K562 (cell line): Measurements from ENCODE around the gene CLDN7. TPM values are rescaled to one million over a fixed set of nuclear protein-coding genes. Genes with fewer than 3 reads are reported as not detected.
A peak's percentile ranks its signal among the peaks of the same experiment; 100 is the strongest.

Experiments
- CXXC5 ChIP-seq: fragments of 250-450 bp; sonication (Bioruptor Pico); IDR thresholded peaks from 2 replicates; pipeline ENCODE4 v1.8.0; 2022; ENCODE audit warnings: inconsistent platforms, mild to moderate bottlenecking, moderate library complexity
- EZH2 ChIP-seq: IDR thresholded peaks from 2 replicates; pipeline ENCODE4 v1.6.1; 2012; ENCODE audit warnings: low read depth, mild to moderate bottlenecking, inconsistent platforms, low read length, borderline replicate concordance
- GABPB1 ChIP-seq: sonication (generic); formaldehyde crosslinking; IDR thresholded peaks from 2 replicates; pipeline ENCODE4 v1.8.0; 2022; ENCODE audit warnings: mild to moderate bottlenecking, missing genetic modification reagents
- HLTF ChIP-seq: fragments of 450-650 bp; IDR thresholded peaks from 2 replicates; pipeline ENCODE4 v1.6.1; 2016
- JUND ChIP-seq, 2 experiments: IDR thresholded peaks; 2 replicates in 1 of 2; 3 replicates in 1 of 2; pipeline ENCODE4 v1.6.1; 2011; ENCODE audit warnings: borderline replicate concordance in 2 of 2, low read depth in 2 of 2, low read length in 2 of 2, improper control_type of control experiment in 1 of 2, missing biosample characterization in 1 of 2, missing genetic modification characterization in 1 of 2, missing genetic modification reagents in 1 of 2
- MCM3 ChIP-seq: fragments of 450-650 bp; IDR thresholded peaks from 2 replicates; pipeline ENCODE4 v1.6.1; 2016
- NFRKB ChIP-seq: fragments of 450-650 bp; IDR thresholded peaks from 2 replicates; pipeline ENCODE4 v1.6.1; 2016; ENCODE audit warnings: low read depth
- SRSF3 ChIP-seq: fragments of 200-400 bp; formaldehyde crosslinking; IDR thresholded peaks from 2 replicates; pipeline ENCODE4 v1.6.1; 2016; ENCODE audit warnings: mild to moderate bottlenecking, low read length, moderate library complexity; ENCODE audit not compliant: insufficient read depth
- ZNF143 ChIP-seq: sonication (generic); formaldehyde crosslinking; IDR thresholded peaks from 2 replicates; pipeline ENCODE4 v1.9.0; 2022; ENCODE audit warnings: mild to moderate bottlenecking, missing genetic modification reagents
- ZNF384 ChIP-seq: IDR thresholded peaks from 2 replicates; pipeline ENCODE4 v1.6.1; 2012; ENCODE audit warnings: low read depth, low read length, improper control_type of control experiment
- ZNF780A ChIP-seq: fragments of 250-450 bp; sonication (Bioruptor Pico); IDR thresholded peaks from 2 replicates; pipeline ENCODE4 v1.5.0; 2021; ENCODE audit warnings: mild to moderate bottlenecking
- polyA plus RNA-seq, 8 experiments: library from polyadenylated mRNA; depleted of rRNA in 4 of 8; stranded (reverse) in 5 of 8; unstranded in 3 of 8; fragments of >200 nt; fragmentation: Nextera tagmentation in 2 of 8; fragmentation: Illumina TruSeq in 1 of 8; extraction: Ambion mirVana in 2 of 8; extraction: Trizol in 1 of 8; gene quantifications; 2 replicates each; pipeline versions ENCODE4 v1.2.1 to v1.2.3, GENCODE V29; 2011 to 2014; ENCODE audit warnings: inconsistent platforms in 1 of 8, missing spikeins in 1 of 8
- total RNA-seq, 7 experiments: library from RNA; depleted of rRNA in 6 of 7; stranded (reverse); fragments of >200 nt in 6 of 7; fragmentation: Illumina TruSeq in 2 of 7; extraction: Trizol in 2 of 7; gene quantifications; 2 replicates each; pipeline versions ENCODE4 v1.2.1 to v1.2.3, GENCODE V29; 2011 to 2021; ENCODE audit warnings: low replicate concordance in 1 of 7
- TF ChIP-seq, protein P1 (sequence below): fragments of 450-650 bp; formaldehyde crosslinking; IDR thresholded peaks from 2 replicates; pipeline ENCODE4 v1.4.0; 2020; ENCODE audit warnings: mild to moderate bottlenecking, moderate library complexity
- TF ChIP-seq, protein P2 (sequence below): IDR thresholded peaks from 2 replicates; pipeline ENCODE4 v1.6.1; 2011; ENCODE audit warnings: borderline replicate concordance, low read depth, mild to moderate bottlenecking, moderate library complexity, low read length; ENCODE audit not compliant: insufficient read depth, poor library complexity, severe bottlenecking
- TF ChIP-seq, protein P3 (sequence below): fragments of 250-450 bp; sonication (Bioruptor Pico); IDR thresholded peaks from 2 replicates; pipeline ENCODE4 v1.9.0; 2021; ENCODE audit warnings: mild to moderate bottlenecking
- TF ChIP-seq, protein P4 (sequence below), 2 experiments: fragments of 450-650 bp; conservative IDR thresholded peaks; 2 replicates each; pipeline ENCODE4 v1.6.1; 2017; ENCODE audit warnings: mild to moderate bottlenecking in 2 of 2, moderate library complexity in 2 of 2
- TF ChIP-seq, protein P5 (sequence below), 2 experiments: fragments of 450-650 bp; IDR thresholded peaks; 2 replicates each; pipeline ENCODE4 v1.6.1; 2018; ENCODE audit warnings: mild to moderate bottlenecking in 2 of 2, low read depth in 1 of 2; ENCODE audit not compliant: partially characterized antibody in 2 of 2

Gene CLDN7
- total and polyA plus RNA-seq, 9 of the 15 experiments (the other 6 are each of a cell fraction or from before 2014, with no cell fraction given) = 2.2 to 14.5 (median 7.6) TPM

DNA sequence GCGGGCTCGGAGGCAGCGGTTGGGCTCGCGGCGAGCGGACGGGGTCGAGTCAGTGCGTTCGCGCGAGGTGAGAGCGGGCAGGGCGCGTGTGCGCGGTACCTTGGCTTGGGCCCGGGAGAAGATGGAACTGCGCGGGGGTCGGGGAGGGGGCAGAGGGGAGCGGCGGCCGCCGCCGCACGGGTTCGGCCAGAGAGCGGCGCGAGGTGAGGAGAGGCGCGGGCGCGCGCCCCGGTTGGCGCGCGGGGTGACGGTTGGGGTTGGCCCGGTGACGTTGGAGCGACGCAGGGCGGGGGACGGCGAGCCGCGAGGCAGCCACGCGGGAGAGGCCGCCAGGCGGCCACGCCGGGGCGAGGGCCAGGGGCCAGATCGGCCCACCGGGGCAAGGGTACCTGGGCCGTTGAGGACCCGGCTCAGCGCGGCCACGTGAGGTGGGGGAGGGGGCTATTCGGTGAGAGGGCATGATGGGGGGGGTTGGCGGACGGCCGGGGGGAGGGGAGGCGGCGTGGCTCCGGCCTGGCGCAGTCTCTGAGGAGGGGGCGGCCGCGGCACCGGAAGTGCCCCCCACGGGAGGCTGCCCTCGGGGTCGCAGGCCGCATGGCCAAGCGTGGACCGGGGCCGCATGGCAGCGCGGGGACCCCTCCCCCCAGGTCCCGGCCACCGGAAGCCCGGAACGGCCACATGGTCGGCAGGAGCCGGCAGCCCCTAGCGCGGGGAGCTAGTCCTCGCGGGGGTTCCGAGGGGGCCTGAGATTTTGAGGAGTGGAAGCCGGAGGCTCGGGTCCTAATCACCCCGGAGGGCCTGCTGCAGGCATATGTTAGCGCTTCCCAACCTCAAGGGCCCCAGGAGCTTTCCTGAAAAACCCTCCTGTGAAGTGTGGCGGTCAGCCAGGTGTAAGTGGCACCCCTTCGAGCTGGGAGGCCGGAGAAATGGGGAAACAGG lies 45.7 kb upstream of the CLDN7 start (continued):
- TF ChIP-seq JUND (IDR thresholded peaks at IDR 0.05; ENCODE audit: borderline replicate concordance, low read depth, low read length) = no peak
- TF ChIP-seq JUND (tag; IDR thresholded peaks at IDR 0.05; ENCODE audit: borderline replicate concordance, low read depth, low read length) = no peak
- TF ChIP-seq, protein P1, sequence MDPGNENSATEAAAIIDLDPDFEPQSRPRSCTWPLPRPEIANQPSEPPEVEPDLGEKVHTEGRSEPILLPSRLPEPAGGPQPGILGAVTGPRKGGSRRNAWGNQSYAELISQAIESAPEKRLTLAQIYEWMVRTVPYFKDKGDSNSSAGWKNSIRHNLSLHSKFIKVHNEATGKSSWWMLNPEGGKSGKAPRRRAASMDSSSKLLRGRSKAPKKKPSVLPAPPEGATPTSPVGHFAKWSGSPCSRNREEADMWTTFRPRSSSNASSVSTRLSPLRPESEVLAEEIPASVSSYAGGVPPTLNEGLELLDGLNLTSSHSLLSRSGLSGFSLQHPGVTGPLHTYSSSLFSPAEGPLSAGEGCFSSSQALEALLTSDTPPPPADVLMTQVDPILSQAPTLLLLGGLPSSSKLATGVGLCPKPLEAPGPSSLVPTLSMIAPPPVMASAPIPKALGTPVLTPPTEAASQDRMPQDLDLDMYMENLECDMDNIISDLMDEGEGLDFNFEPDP (CRISPR knock-in tag) = no peak
- no peak for TF ChIP-seq ZNF143 (CRISPR knock-in tag)
- TF ChIP-seq, protein P2, sequence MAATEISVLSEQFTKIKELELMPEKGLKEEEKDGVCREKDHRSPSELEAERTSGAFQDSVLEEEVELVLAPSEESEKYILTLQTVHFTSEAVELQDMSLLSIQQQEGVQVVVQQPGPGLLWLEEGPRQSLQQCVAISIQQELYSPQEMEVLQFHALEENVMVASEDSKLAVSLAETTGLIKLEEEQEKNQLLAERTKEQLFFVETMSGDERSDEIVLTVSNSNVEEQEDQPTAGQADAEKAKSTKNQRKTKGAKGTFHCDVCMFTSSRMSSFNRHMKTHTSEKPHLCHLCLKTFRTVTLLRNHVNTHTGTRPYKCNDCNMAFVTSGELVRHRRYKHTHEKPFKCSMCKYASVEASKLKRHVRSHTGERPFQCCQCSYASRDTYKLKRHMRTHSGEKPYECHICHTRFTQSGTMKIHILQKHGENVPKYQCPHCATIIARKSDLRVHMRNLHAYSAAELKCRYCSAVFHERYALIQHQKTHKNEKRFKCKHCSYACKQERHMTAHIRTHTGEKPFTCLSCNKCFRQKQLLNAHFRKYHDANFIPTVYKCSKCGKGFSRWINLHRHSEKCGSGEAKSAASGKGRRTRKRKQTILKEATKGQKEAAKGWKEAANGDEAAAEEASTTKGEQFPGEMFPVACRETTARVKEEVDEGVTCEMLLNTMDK = no peak
- TF ChIP-seq GABPB1 = peak; percentile 49; the same call in 1 of the 2 replicates
- no peak for TF ChIP-seq ZNF780A
- TF ChIP-seq, protein P3, sequence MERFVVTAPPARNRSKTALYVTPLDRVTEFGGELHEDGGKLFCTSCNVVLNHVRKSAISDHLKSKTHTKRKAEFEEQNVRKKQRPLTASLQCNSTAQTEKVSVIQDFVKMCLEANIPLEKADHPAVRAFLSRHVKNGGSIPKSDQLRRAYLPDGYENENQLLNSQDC (CRISPR knock-in tag) = peak; percentile 82; the same call in 1 of the 2 replicates
- TF ChIP-seq SRSF3 = 0 out of 2 replicates have a peak, but pooled peaks have one; percentile 63
- no peak for TF ChIP-seq ZNF384
- TF ChIP-seq MCM3 = no peak
- no peak for TF ChIP-seq EZH2
- TF ChIP-seq, protein P4, sequence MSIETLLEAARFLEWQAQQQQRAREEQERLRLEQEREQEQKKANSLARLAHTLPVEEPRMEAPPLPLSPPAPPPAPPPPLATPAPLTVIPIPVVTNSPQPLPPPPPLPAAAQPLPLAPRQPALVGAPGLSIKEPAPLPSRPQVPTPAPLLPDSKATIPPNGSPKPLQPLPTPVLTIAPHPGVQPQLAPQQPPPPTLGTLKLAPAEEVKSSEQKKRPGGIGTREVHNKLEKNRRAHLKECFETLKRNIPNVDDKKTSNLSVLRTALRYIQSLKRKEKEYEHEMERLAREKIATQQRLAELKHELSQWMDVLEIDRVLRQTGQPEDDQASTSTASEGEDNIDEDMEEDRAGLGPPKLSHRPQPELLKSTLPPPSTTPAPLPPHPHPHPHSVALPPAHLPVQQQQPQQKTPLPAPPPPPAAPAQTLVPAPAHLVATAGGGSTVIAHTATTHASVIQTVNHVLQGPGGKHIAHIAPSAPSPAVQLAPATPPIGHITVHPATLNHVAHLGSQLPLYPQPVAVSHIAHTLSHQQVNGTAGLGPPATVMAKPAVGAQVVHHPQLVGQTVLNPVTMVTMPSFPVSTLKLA (conservative IDR thresholded peaks at IDR 0.05) = peak; percentile 55 to 71
- 0 out of 2 replicates have a peak, but pooled peaks have one; percentile 27 for TF ChIP-seq CXXC5
- no peak for TF ChIP-seq HLTF
- TF ChIP-seq, protein P5, sequence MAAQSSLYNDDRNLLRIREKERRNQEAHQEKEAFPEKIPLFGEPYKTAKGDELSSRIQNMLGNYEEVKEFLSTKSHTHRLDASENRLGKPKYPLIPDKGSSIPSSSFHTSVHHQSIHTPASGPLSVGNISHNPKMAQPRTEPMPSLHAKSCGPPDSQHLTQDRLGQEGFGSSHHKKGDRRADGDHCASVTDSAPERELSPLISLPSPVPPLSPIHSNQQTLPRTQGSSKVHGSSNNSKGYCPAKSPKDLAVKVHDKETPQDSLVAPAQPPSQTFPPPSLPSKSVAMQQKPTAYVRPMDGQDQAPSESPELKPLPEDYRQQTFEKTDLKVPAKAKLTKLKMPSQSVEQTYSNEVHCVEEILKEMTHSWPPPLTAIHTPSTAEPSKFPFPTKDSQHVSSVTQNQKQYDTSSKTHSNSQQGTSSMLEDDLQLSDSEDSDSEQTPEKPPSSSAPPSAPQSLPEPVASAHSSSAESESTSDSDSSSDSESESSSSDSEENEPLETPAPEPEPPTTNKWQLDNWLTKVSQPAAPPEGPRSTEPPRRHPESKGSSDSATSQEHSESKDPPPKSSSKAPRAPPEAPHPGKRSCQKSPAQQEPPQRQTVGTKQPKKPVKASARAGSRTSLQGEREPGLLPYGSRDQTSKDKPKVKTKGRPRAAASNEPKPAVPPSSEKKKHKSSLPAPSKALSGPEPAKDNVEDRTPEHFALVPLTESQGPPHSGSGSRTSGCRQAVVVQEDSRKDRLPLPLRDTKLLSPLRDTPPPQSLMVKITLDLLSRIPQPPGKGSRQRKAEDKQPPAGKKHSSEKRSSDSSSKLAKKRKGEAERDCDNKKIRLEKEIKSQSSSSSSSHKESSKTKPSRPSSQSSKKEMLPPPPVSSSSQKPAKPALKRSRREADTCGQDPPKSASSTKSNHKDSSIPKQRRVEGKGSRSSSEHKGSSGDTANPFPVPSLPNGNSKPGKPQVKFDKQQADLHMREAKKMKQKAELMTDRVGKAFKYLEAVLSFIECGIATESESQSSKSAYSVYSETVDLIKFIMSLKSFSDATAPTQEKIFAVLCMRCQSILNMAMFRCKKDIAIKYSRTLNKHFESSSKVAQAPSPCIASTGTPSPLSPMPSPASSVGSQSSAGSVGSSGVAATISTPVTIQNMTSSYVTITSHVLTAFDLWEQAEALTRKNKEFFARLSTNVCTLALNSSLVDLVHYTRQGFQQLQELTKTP (IDR thresholded peaks at IDR 0.05; ENCODE audit: low read depth in 1 of 2, partially characterized antibody in 2 of 2) = no peak
- TF ChIP-seq NFRKB = 0 out of 2 replicates have a peak, but pooled peaks have one; percentile 51
